Lung (tissue), 12 donors: ENCODE measurements around the gene KRTAP4-8. TPM values are rescaled to one million over a fixed set of nuclear protein-coding genes. Genes with fewer than 3 reads are reported as not detected.
"Not testable (repeated sequence)": the region's sequence is repeated elsewhere in the genome, so short reads cannot be mapped to it uniquely, and the experiment has no call there.

ENCODE experiments used
- ATAC-seq: fragments of 200-7000 bp; cut with Tn5 transposase; one replicate; pipeline ENCODE4 v1.9.1; 2020; ENCODE audit warnings: moderate number of reproducible peaks; ENCODE audit not compliant: insufficient read depth, low FRiP score
- DNase-seq, 3 donors: peaks; one replicate each; pipeline ENCODE4 v3.0.0-alpha.2; 2013 to 2017
- H3K27ac ChIP-seq, 2 donors: one replicate each; pipeline ENCODE4 v1.5.1; 2013; ENCODE audit warnings: mild to moderate bottlenecking in 2 of 2, moderate library complexity in 2 of 2, control low read depth in 1 of 2, inconsistent platforms in 1 of 2, low read depth in 1 of 2, low read length in 1 of 2
- H3K27me3 ChIP-seq, 3 donors: one replicate each; pipeline ENCODE4 v1.5.1; 2013; ENCODE audit warnings: low read length in 2 of 3; ENCODE audit not compliant: control insufficient read depth in 3 of 3, insufficient read depth in 3 of 3
- H3K36me3 ChIP-seq, 4 donors: one replicate each; pipeline ENCODE4 v1.5.1; 2013; ENCODE audit warnings: low read length in 4 of 4, mild to moderate bottlenecking in 1 of 4, moderate library complexity in 1 of 4; ENCODE audit not compliant: control insufficient read depth in 4 of 4, insufficient read depth in 4 of 4
- H3K4me1 ChIP-seq, 5 donors: one replicate each; pipeline ENCODE4 v1.5.1; 2013; ENCODE audit warnings: low read length in 5 of 5, mild to moderate bottlenecking in 2 of 5, moderate library complexity in 1 of 5; ENCODE audit not compliant: control insufficient read depth in 5 of 5, insufficient read depth in 5 of 5
- H3K4me3 ChIP-seq: one replicate; pipeline ENCODE4 v1.5.1; 2013; ENCODE audit warnings: mild to moderate bottlenecking, control low read depth, moderate library complexity
- H3K9ac ChIP-seq, 2 donors: one replicate each; pipeline ENCODE4 v1.5.1; 2013; ENCODE audit warnings: low read length in 2 of 2, control low read depth in 1 of 2; ENCODE audit not compliant: insufficient read depth in 1 of 2
- H3K9me3 ChIP-seq, 4 donors: one replicate each; pipeline ENCODE4 v1.5.1; 2013; ENCODE audit warnings: low read length in 3 of 4, mild to moderate bottlenecking in 1 of 4, moderate library complexity in 1 of 4; ENCODE audit not compliant: control insufficient read depth in 4 of 4, insufficient read depth in 3 of 4
- WGBS, 2 donors: extraction: QIAGEN DNeasy Blood & Tissue Kit; methylation state at CpG; one replicate each; pipeline ENCODE4 v1.1.7; 2013; 5-methylcytosine and 5-hydroxymethylcytosine counted together
- polyA plus RNA-seq, 2 donors: library from polyadenylated mRNA; stranded (reverse); fragments of 200-250 nt; gene quantifications; one replicate each; pipeline ENCODE4 v1.2.1, GENCODE V29; 2013
- total RNA-seq, 2 donors: library from RNA; depleted of rRNA in 1 of 2; stranded (reverse); fragments of >200 nt in 1 of 2; gene quantifications; one replicate each; pipeline ENCODE4 v1.2.1, GENCODE V29; 2014 to 2021
- TF ChIP-seq, protein P1 (sequence below): IDR thresholded peaks from 2 replicates; pipeline ENCODE4 v1.5.1; 2012; ENCODE audit warnings: mild to moderate bottlenecking; ENCODE audit errors: control extremely low read depth, extremely low read depth
- donor health status: control.
- donor health status: control.
- donor health status: Bipolar disorder and iron deficiency.
- donor health status: healthy.
- donor health status: DM: yes; HTN: yes; CAD: no.

Gene KRTAP4-8
- total and polyA plus RNA-seq, 4 donors: not detected

DNA sequence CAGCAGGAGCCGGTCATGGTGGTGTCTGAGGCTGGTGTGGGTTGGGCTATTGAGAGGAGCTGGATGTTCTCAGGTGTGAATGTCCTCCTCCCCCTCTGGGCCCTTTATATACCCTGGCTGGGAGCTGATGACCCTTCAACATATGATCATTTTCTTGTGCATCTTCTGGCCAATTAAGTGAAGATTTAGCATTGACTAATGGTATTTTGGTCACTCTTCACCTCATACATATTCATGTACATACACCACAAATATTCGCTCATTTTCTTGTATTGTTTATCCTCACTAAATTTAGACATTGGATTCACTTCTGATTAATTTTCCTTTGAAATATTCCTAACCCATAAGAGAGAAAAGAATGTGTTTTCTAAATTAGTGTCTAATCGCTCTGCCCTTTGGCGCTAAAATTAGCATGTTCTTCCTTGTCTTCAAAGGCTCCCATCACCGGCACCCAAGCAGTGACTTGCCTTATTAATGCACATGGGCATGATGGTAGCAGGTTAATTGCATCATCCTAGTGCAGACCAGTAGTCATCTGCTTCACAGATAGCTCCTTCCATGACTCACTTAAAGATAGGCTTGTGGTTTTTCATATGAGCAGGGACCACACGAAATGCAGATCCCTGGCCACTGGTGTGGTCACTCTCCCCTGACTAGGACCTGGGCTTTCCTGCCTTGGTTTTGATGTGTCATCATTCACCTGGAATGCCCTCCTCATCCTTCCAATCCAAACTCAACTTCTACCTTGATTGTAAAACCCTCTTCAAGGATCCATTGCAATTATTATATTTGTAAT, 31.9 kb downstream of the KRTAP4-8 start, which contains the start of gene KRTAP2-4:
TSS of gene KRTAP2-4 (minus strand) at position 51 of the 796 bp plus-strand sequence. CDS start at position 17, 34 bp downstream.
- TF ChIP-seq, protein P1, sequence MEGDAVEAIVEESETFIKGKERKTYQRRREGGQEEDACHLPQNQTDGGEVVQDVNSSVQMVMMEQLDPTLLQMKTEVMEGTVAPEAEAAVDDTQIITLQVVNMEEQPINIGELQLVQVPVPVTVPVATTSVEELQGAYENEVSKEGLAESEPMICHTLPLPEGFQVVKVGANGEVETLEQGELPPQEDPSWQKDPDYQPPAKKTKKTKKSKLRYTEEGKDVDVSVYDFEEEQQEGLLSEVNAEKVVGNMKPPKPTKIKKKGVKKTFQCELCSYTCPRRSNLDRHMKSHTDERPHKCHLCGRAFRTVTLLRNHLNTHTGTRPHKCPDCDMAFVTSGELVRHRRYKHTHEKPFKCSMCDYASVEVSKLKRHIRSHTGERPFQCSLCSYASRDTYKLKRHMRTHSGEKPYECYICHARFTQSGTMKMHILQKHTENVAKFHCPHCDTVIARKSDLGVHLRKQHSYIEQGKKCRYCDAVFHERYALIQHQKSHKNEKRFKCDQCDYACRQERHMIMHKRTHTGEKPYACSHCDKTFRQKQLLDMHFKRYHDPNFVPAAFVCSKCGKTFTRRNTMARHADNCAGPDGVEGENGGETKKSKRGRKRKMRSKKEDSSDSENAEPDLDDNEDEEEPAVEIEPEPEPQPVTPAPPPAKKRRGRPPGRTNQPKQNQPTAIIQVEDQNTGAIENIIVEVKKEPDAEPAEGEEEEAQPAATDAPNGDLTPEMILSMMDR: no peak
- H3K4me3 ChIP-seq: no peak within 1 kb of the TSS
- H3K9ac ChIP-seq: no peak within 1 kb of the TSS
- H3K4me1 ChIP-seq: no peaks in the 10 kb centered on the region
- ATAC-seq (no peak), DNase-seq (no peak)
- no peak within 1 kb of the TSS for H3K27ac ChIP-seq
- WGBS, 2 donors: 85 to 92% methylated on average over 6 of the region's 6 CpGs
- no peaks in the 10 kb centered on the region for H3K9me3 ChIP-seq
- H3K36me3 ChIP-seq: no peaks in the 10 kb centered on the region
- peaks cover 0 to under 1% (median 0%) of the 10 kb centered on the region in 3 donors for H3K27me3 ChIP-seq

DNA sequence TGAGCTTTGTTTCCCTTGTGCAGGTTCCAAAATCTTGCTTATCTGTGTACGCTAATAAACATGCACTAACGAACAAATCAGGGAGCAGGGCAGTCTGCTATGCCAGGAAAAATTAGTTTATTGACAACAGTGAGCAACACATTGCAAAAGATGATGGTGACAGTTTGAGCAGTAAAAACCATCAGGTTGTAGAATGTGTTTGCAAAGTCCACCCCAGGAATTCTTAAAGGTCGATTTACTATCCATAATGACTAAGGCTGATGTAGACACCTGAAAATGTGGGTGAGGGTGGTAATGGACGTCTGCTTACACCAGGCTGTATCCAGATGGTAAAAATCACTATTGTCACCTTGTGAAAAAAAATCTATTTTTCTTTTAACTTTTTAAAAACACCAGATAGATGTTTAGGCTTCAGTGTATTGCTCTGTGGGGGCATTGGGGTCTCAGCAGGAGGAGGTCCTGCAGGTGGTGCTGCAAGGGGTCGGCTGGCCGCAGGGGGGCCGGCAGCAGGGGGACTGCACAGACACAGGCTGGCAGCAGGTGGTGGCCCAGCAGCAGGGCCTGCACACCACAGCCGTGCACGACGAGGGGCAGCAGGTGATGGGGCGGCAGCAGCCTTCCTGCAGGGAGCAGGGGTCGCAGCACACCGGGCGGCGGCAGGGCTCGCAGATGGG, 32.8 kb downstream of the KRTAP4-8 start:
- not testable (repeated sequence) for DNase-seq, H3K27me3 ChIP-seq, H3K27ac ChIP-seq, ATAC-seq, H3K36me3 ChIP-seq, H3K9me3 ChIP-seq, H3K4me3 ChIP-seq, H3K4me1 ChIP-seq, H3K9ac ChIP-seq
- 69 to 87% methylated on average over 6 to 7 of the region's 16 CpGs for WGBS, 2 donors

DNA sequence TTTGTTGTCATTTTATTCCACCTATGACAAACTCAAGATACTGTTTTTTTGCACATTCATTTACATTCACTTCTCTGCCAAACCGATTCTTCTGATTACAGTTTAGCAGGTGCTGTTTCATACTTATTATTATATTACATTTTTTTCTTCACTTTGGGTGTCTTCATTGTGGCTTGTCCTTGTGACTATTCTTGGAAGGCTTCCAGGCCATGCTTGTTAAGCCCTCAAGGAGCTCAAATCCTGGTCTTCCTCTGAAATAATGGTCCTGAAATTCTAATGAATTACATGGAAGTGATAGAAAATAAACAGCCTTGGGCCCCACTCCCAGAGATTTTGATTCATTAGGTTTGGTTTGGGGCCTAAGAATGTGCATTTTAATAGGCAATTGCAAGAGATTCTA, 33.6 kb downstream of the KRTAP4-8 start:
- ATAC-seq (no peak), DNase-seq (no peak)
- Histone ChIP-seq H3K27ac (no peak overlapping the region), H3K4me1 (no peaks in the 10 kb centered on the region), H3K9ac (no peak overlapping the region), H3K27me3 (peaks cover 0 to 5% (median 5%) of the 10 kb centered on the region in 3 donors), H3K9me3 (no peaks in the 10 kb centered on the region), H3K4me3 (no peak overlapping the region), H3K36me3 (no peaks in the 10 kb centered on the region)
- TF ChIP-seq, protein P1: no peak
- 63 to 77% methylated on average over 1 of the region's 1 CpG for WGBS, 2 donors

DNA sequence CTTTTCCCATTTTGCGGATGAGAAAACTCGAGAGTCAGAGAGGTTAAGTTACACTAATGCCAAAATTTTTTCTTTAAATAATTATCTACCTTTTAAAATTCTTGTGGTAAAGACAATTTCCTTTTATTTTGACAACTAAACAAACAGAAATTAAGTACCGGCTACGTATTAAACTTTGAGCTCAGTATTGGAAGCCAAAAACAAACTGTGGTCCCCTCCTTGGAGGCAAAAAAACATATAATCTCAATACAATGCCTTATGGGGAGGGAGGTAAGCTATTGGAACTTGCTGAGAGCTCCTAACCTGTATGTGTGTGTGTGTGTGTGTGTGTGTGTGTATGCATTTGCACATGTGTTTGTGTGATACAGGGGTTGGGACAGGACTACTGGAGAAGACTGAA, 34.5 kb downstream of the KRTAP4-8 start:
- no peak overlapping the region for H3K9ac ChIP-seq
- H3K9me3 ChIP-seq: no peaks in the 10 kb centered on the region
- H3K4me3 ChIP-seq: no peak overlapping the region
- H3K36me3 ChIP-seq: no peaks in the 10 kb centered on the region
- no peak overlapping the region for H3K27ac ChIP-seq
- peaks cover 0 to 8% (median 5%) of the 10 kb centered on the region in 3 donors for H3K27me3 ChIP-seq
- DNase-seq: no peak
- WGBS, 2 donors: 74 to 87% methylated on average over 4 of the region's 4 CpGs
- H3K4me1 ChIP-seq: no peaks in the 10 kb centered on the region
- TF ChIP-seq, protein P1: no peak
- ATAC-seq: no peak
